Mesothelial cell of epicardium (in vitro differentiated cells): ENCODE data around the gene C14orf119. TPM values are rescaled to one million over a fixed set of nuclear protein-coding genes. Genes with fewer than 3 reads are reported as not detected.

Experiments
- DNase-seq, 2 experiments: peaks; one replicate each; pipeline ENCODE4 v3.0.0; 2021; ENCODE audit warnings: low spot score in 2 of 2; ENCODE audit not compliant: unreplicated experiment in 2 of 2
- H3K27ac Mint-ChIP-seq: 2 replicates; pipeline ENCODE4 v1.8.0; 2021; ENCODE audit warnings: mixed read lengths
- H3K27me3 Mint-ChIP-seq: 2 replicates; pipeline ENCODE4 v1.8.0; 2021; ENCODE audit warnings: low read depth, mixed read lengths
- H3K36me3 Mint-ChIP-seq: 2 replicates; pipeline ENCODE4 v1.8.0; 2021; ENCODE audit warnings: mixed read lengths
- H3K4me1 Mint-ChIP-seq: 2 replicates; pipeline ENCODE4 v1.8.0; 2021; ENCODE audit warnings: mixed read lengths
- H3K4me3 Mint-ChIP-seq: 2 replicates; pipeline ENCODE4 v1.8.0; 2021; ENCODE audit warnings: mild to moderate bottlenecking, moderate library complexity, mixed read lengths
- H3K9me3 Mint-ChIP-seq: 2 replicates; pipeline ENCODE4 v1.8.0; 2021; ENCODE audit warnings: mixed read lengths
- CTCF ChIP-seq: fragments of 200-600 bp; sonication (generic); IDR thresholded peaks from one replicate; pipeline ENCODE4 v1.5.0; 2021; ENCODE audit warnings: antibody characterized with exemption; ENCODE audit not compliant: unreplicated experiment
- total RNA-seq: library from RNA; stranded (reverse); gene quantifications from 3 replicates; pipeline ENCODE4 v1.2.1, GENCODE V29; 2021

C14orf119 gene
- total RNA-seq, 1 donor from 2014 or later: 45.6 TPM

- Mint-ChIP-seq H3K4me3 (no peak overlapping the region), H3K36me3 (peaks cover 24% of the 10 kb centered on the region), H3K9me3 (no peaks in the 10 kb centered on the region), H3K4me1 (peaks cover 7% of the 10 kb centered on the region), H3K27me3 (no peaks in the 10 kb centered on the region), H3K27ac (no peak overlapping the region)
- no peak for TF ChIP-seq CTCF
- DNase-seq: no peak
These were observed 42.0 kb downstream of the C14orf119 start for GRCh38 chr14:23137192-23137812.

- peaks cover 24% of the 10 kb centered on the region for H3K36me3 Mint-ChIP-seq
- H3K27ac Mint-ChIP-seq: no peak overlapping the region
- TF ChIP-seq CTCF: no peak
- no peak for DNase-seq
- H3K27me3 Mint-ChIP-seq: no peaks in the 10 kb centered on the region
- no peak overlapping the region for H3K4me3 Mint-ChIP-seq
- H3K9me3 Mint-ChIP-seq: no peaks in the 10 kb centered on the region
- H3K4me1 Mint-ChIP-seq: peaks cover 8% of the 10 kb centered on the region
These were observed 42.7 kb downstream of the C14orf119 start for GRCh38 chr14:23137813-23138535.

- H3K27me3 Mint-ChIP-seq: no peaks in the 10 kb centered on the region
- no peak for DNase-seq
- H3K36me3 Mint-ChIP-seq: peaks cover 24% of the 10 kb centered on the region
- H3K27ac Mint-ChIP-seq: peak overlapping the region; percentile 44
- H3K4me1 Mint-ChIP-seq: peaks cover 8% of the 10 kb centered on the region
- no peak for TF ChIP-seq CTCF
- H3K4me3 Mint-ChIP-seq: no peak overlapping the region
- H3K9me3 Mint-ChIP-seq: no peaks in the 10 kb centered on the region
These were observed 44.6 kb downstream of the C14orf119 start for GRCh38 chr14:23139874-23140273.

GRCh38 chr14:23140371-23140770 lies 45.1 kb downstream of the C14orf119 start:
- peaks cover 24% of the 10 kb centered on the region for H3K36me3 Mint-ChIP-seq
- H3K4me1 Mint-ChIP-seq: peaks cover 8% of the 10 kb centered on the region
- H3K27ac Mint-ChIP-seq: no peak overlapping the region
- no peaks in the 10 kb centered on the region for H3K27me3 Mint-ChIP-seq
- H3K4me3 Mint-ChIP-seq: no peak overlapping the region
- no peak for DNase-seq
- TF ChIP-seq CTCF: no peak
- H3K9me3 Mint-ChIP-seq: no peaks in the 10 kb centered on the region

GRCh38 chr14:23141706-23142444 lies 46.6 kb downstream of the C14orf119 start:
- Mint-ChIP-seq H3K4me3 (no peak overlapping the region), H3K4me1 (peaks cover 15% of the 10 kb centered on the region), H3K27ac (peak overlapping the region; percentile 86), H3K27me3 (no peaks in the 10 kb centered on the region), H3K36me3 (peaks cover 23% of the 10 kb centered on the region), H3K9me3 (no peaks in the 10 kb centered on the region)
- peak; percentile 46 to 71 for DNase-seq
- TF ChIP-seq CTCF: no peak
